Muscle of leg (tissue), 11 donors: Measurements from ENCODE around the gene UBXN4. TPM values are rescaled to one million over a fixed set of nuclear protein-coding genes. Genes with fewer than 3 reads are reported as not detected.

Source experiments
- DNase-seq: peaks from one replicate; pipeline ENCODE4 v3.0.0; 2013
- H3K27ac ChIP-seq: one replicate; pipeline ENCODE4 v1.5.1; 2013; ENCODE audit warnings: mild to moderate bottlenecking, low read length, control low read depth
- H3K27me3 ChIP-seq: one replicate; pipeline ENCODE4 v1.6.1; 2013; ENCODE audit warnings: low read length; ENCODE audit not compliant: control insufficient read depth, insufficient read depth
- H3K36me3 ChIP-seq: one replicate; pipeline ENCODE4 v1.6.1; 2013; ENCODE audit warnings: low read length; ENCODE audit not compliant: control insufficient read depth, insufficient read depth
- H3K4me1 ChIP-seq: one replicate; pipeline ENCODE4 v1.6.1; 2013; ENCODE audit warnings: low read length; ENCODE audit not compliant: control insufficient read depth, insufficient read depth
- H3K4me3 ChIP-seq: one replicate; pipeline ENCODE4 v1.5.1; 2013; ENCODE audit warnings: low read length, control low read depth
- H3K9me3 ChIP-seq: replicated peaks from 2 replicates; pipeline ENCODE4 v1.6.1; 2013; ENCODE audit warnings: low read depth, low read length; ENCODE audit not compliant: control insufficient read depth
- WGBS: methylation state at CpG from one replicate; pipeline ENCODE4 v1.1.5; 2013; ENCODE audit warnings: missing lambda C conversion rate; ENCODE audit not compliant: insufficient coverage; 5-methylcytosine and 5-hydroxymethylcytosine counted together
- polyA plus RNA-seq, 8 donors: library from polyadenylated mRNA; unstranded; fragments of 120-200 nt; gene quantifications; one replicate each; pipeline versions ENCODE4 v1.2.1 to v1.2.3, GENCODE V29; 2013; ENCODE audit warnings: inconsistent platforms in 1 of 8, low replicate concordance in 1 of 8; ENCODE audit not compliant: insufficient read length in 8 of 8, insufficient read depth in 1 of 8
- total RNA-seq: library from RNA; stranded (reverse); fragments of 120-200 nt; gene quantifications from one replicate; pipeline ENCODE4 v1.2.4, GENCODE V29; 2013

Gene UBXN4
- total and polyA plus RNA-seq, 9 donors: 41.8 to 81.8 (median 67.0) TPM

DNA sequence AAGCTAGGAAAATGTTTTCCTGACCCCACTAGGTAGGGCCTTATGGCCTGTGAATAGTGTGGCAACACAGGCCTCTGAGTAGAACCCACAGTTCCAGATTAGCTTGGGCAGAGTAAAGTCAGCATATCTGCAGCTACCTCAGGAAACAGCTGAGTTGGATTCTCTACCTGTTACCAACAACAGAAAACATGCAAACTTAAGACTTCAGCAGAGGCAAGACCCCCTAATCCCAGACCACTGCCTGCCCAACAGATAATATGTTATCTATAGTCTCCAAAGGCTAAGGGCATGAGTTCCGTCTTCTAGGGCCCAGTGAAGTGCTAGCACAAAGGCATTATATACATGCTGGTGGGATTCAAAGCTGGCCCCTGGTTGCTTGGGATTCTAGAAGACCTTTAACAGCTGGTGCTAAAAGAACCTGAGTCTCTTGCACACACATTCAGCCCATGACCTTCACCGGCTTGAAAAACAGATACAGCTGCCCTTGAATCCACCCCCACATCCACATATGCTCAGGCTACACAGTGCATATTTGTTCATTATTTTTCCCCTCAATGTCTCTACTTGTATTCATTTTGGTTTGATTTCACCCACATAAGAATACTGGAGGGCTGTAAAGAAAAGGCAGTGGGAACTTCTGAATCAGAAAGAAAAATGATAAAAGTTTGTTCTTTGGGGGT lies 13.5 kb upstream of the UBXN4 start:
- peaks cover 6% of the 10 kb centered on the region for H3K36me3 ChIP-seq
- H3K27ac ChIP-seq: no peak overlapping the region
- no peaks in the 10 kb centered on the region for H3K27me3 ChIP-seq
- WGBS: 80% methylated on average over 2 of the region's 2 CpGs
- H3K4me3 ChIP-seq: no peak overlapping the region
- no peaks in the 10 kb centered on the region for H3K4me1 ChIP-seq
- DNase-seq: no peak
- H3K9me3 ChIP-seq: no peaks in the 10 kb centered on the region

- H3K4me1 ChIP-seq: no peaks in the 10 kb centered on the region
- WGBS: 29% methylated on average over 1 of the region's 5 CpGs
- no peak overlapping the region for H3K27ac ChIP-seq
- H3K9me3 ChIP-seq: no peaks in the 10 kb centered on the region
- H3K4me3 ChIP-seq: no peak overlapping the region
- H3K27me3 ChIP-seq: no peaks in the 10 kb centered on the region
- H3K36me3 ChIP-seq: no peaks in the 10 kb centered on the region
- no peak for DNase-seq
These were observed 9.1 kb upstream of the UBXN4 start for GRCh38 chr2:135732561-135732960.

GRCh38 chr2:135733045-135733444 lies 8.6 kb upstream of the UBXN4 start:
- DNase-seq: no peak
- no peaks in the 10 kb centered on the region for H3K9me3 ChIP-seq
- no peaks in the 10 kb centered on the region for H3K36me3 ChIP-seq
- WGBS: no CpG with 5 or more reads among the region's 2 CpGs
- no peak overlapping the region for H3K4me3 ChIP-seq
- no peak overlapping the region for H3K27ac ChIP-seq
- H3K27me3 ChIP-seq: no peaks in the 10 kb centered on the region
- no peaks in the 10 kb centered on the region for H3K4me1 ChIP-seq

GRCh38 chr2:135736546-135736945 lies 5.1 kb upstream of the UBXN4 start:
- no peaks in the 10 kb centered on the region for H3K27me3 ChIP-seq
- no peak overlapping the region for H3K4me3 ChIP-seq
- no peak for DNase-seq
- no peaks in the 10 kb centered on the region for H3K36me3 ChIP-seq
- 88% methylated on average over 4 of the region's 5 CpGs for WGBS
- no peaks in the 10 kb centered on the region for H3K9me3 ChIP-seq
- no peaks in the 10 kb centered on the region for H3K4me1 ChIP-seq
- H3K27ac ChIP-seq: no peak overlapping the region

DNA sequence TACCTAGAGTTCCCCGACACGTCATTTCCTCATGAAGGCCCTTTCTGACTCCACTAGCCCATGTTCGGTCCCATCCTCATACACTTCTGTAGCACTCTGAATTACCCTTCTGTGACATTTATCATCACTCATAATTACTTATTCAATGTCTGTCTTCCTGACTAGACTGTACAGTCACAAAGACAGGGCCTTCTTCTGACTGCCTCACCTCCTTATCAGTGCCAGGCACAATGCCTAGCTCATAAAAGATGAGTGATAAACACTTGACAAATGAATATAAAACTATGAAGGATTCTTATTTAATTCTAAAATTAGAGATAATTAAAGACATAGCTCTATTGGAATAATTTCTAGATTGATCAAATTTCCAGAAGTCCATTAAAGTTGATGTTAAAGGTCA lies 1.4 kb upstream of the UBXN4 start:
- no peaks in the 10 kb centered on the region for H3K9me3 ChIP-seq
- no peak overlapping the region for H3K27ac ChIP-seq
- H3K27me3 ChIP-seq: no peaks in the 10 kb centered on the region
- H3K4me3 ChIP-seq: no peak overlapping the region
- peaks cover 5% of the 10 kb centered on the region for H3K36me3 ChIP-seq
- WGBS: 100% methylated on average over 3 of the region's 3 CpGs
- no peak for DNase-seq
- no peaks in the 10 kb centered on the region for H3K4me1 ChIP-seq

DNA sequence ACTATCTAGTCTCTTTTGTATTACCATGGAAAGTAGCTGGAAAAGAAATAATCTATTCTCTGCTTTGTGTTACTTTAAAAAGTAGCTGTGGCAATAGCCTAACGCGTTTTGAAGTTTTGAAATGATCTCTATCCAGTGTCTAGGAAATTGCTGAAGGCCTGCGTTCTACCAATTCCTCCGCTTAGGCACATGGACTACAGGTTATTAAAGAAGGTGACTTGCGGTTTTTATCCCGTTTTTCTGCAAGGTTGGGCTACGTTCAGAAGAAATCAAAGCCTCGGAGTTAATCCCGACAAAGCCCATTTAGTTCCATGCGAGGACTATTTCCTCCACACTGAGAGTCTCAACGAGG lies 636 bp upstream of the UBXN4 start:
- 92% methylated on average over 7 of the region's 11 CpGs for WGBS
- peaks cover 5% of the 10 kb centered on the region for H3K36me3 ChIP-seq
- H3K4me3 ChIP-seq: no peak overlapping the region
- no peaks in the 10 kb centered on the region for H3K27me3 ChIP-seq
- no peaks in the 10 kb centered on the region for H3K9me3 ChIP-seq
- H3K27ac ChIP-seq: peak overlapping the region; percentile 58
- no peaks in the 10 kb centered on the region for H3K4me1 ChIP-seq
- no peak for DNase-seq

DNA sequence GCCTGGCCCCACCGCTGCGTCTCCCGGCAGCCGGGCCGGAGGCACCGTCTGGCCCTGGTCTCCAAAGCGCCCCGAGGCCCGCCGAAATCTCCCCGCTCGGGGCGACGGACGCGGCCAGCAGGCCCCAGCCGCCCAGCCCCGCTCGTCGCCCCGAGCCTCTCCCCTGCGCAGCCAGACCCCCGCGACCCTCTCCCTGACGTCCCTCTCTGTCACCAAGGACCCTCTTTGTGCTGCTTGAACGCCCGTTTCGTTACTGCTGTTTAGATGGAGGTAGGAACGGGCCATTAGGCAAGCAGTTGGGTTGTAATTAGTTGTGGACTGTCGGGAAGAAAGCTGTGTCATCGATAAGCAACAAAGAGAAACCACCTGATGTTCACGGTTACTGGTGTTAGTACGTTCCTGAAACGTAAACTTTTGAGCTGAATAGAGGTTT lies 686 bp downstream of the UBXN4 start:
- Histone ChIP-seq H3K27ac (peak overlapping the region; percentile 100), H3K9me3 (no peaks in the 10 kb centered on the region), H3K36me3 (peaks cover 5% of the 10 kb centered on the region), H3K4me3 (peak overlapping the region; percentile 95), H3K4me1 (no peaks in the 10 kb centered on the region), H3K27me3 (no peaks in the 10 kb centered on the region)
- WGBS: under 1% methylated on average over 28 of the region's 34 CpGs
- DNase-seq: peak; percentile 80

- Histone ChIP-seq H3K27ac (no peak overlapping the region), H3K9me3 (no peaks in the 10 kb centered on the region), H3K4me3 (no peak overlapping the region), H3K4me1 (no peaks in the 10 kb centered on the region), H3K36me3 (peaks cover 11% of the 10 kb centered on the region), H3K27me3 (no peaks in the 10 kb centered on the region)
- WGBS: no CpG with 5 or more reads among the region's 1 CpG
- peak; percentile 22 for DNase-seq
These were observed 2.2 kb downstream of the UBXN4 start for GRCh38 chr2:135743860-135744259.

DNA sequence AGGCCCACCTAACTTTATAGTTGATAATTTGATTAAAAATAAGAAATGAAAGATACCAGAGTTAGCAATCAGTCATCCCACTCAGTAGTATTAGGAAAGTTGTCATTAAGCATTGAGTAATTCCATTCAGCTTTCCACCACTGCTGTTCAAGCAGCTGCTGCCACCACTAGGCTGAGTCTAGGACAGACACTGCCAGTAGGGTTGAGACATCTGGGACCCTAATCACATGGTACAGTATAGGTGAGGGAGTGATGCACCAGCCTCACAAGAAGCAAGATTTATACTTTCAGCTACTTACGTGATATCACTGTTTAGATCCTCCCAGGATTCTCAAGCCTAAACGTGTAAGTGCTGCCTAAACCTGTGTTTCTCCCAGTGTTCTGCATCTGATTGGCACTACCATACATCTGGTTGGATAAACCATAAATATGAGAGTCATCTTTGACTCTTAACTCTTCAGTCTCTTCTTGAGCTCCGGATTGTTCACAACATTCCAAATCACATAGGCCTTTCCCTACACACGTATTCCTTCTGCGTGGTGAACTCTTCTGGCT lies 3.2 kb downstream of the UBXN4 start:
- Histone ChIP-seq H3K36me3 (peaks cover 15% of the 10 kb centered on the region), H3K9me3 (no peaks in the 10 kb centered on the region), H3K4me1 (no peaks in the 10 kb centered on the region), H3K4me3 (no peak overlapping the region), H3K27ac (no peak overlapping the region), H3K27me3 (no peaks in the 10 kb centered on the region)
- DNase-seq: no peak
- WGBS: 93% methylated on average over 4 of the region's 5 CpGs

DNA sequence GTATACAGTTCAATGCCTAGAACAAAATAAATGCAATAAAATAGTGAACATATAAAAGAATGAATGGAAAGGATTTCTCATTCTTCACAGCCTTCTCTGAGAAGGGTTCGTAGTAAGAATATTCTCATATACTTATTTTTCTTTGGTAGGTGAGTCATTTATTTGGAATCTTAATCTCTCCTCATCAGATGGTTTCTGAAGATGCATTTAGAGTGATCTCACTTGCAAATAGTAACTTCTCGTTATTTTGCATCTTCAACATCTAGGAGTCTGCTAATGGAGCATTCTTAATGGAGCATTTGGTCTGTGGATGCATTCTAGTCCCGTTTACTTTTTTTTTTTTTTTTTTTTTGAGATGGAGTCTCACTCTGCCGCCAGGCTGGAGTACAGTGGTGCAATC lies 3.9 kb downstream of the UBXN4 start:
- Histone ChIP-seq H3K9me3 (no peaks in the 10 kb centered on the region), H3K27ac (no peak overlapping the region), H3K36me3 (peaks cover 18% of the 10 kb centered on the region), H3K27me3 (no peaks in the 10 kb centered on the region), H3K4me3 (no peak overlapping the region), H3K4me1 (no peaks in the 10 kb centered on the region)
- DNase-seq: no peak
- no CpG with 5 or more reads among the region's 4 CpGs for WGBS

GRCh38 chr2:135755573-135755972 lies 13.9 kb downstream of the UBXN4 start:
- no peak for DNase-seq
- no peaks in the 10 kb centered on the region for H3K27me3 ChIP-seq
- H3K27ac ChIP-seq: no peak overlapping the region
- H3K9me3 ChIP-seq: peaks cover 17% of the 10 kb centered on the region
- no CpG with 5 or more reads among the region's 2 CpGs for WGBS
- H3K36me3 ChIP-seq: peaks cover 42% of the 10 kb centered on the region
- no peaks in the 10 kb centered on the region for H3K4me1 ChIP-seq
- H3K4me3 ChIP-seq: no peak overlapping the region
